Measurements from ENCODE around the gene KIAA1614.
"Not testable (repeated sequence)": the region's sequence is repeated elsewhere in the genome, so short reads cannot be mapped to it uniquely, and the experiment has no call there.

The KIAA1614 gene

DNA sequence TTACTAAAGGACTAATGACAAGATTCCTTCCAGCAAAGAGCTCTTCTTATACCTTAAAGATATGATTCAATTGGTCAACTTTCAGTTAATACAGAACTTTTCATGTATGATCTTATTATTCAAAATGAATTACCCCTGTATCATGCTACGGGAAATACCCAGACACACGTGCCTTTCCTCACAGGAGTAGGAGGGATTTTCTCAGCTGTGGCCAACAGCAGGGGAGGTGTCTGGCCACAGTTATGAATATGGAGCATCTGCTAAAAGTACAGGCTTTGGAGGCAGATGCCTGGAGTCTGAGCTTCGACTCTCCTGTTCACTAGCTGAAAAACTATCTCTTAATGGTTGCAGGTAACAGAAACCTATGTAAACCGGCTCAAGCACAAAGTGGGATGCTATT is 53.6 kb downstream of the KIAA1614 start:
- DNase-seq: no peak

DNA sequence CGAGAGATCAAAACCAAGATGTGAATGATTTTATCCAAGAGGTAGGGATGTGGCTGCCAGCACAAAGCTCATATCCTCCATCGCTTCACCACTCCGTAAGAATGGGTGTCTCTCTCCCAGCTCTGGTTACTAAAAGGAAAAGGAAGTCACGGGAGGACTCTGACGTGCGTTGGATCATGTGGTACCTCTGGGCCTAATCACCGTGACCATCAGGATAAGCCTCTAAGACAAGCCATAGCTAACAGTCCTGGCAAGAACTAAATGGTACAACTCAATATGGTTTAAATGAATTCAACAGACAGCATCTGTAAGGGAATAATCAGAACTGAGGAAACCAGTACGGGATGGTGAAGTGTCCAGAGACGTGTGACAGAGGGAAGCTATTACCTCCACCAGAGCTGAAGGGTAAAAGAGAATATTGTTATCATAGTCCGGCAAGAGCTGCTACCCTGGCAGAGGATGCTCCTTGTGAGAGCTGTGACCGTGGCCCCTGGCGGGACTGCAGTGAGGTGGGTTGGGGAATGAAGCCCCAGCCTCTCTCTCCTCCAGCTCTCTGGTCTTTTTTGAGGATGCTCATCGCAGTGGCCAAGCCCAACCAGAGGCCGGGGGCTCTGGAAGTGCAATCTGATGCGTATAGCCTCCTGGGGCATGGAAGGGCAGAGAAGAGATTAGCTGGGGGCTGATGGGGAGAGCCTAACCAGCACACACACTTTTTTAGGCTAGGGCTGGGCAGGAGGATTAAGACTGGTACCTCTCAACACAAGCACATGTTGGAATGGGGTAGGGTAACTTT is 54.2 kb downstream of the KIAA1614 start:
- DNase-seq: no peak

DNA sequence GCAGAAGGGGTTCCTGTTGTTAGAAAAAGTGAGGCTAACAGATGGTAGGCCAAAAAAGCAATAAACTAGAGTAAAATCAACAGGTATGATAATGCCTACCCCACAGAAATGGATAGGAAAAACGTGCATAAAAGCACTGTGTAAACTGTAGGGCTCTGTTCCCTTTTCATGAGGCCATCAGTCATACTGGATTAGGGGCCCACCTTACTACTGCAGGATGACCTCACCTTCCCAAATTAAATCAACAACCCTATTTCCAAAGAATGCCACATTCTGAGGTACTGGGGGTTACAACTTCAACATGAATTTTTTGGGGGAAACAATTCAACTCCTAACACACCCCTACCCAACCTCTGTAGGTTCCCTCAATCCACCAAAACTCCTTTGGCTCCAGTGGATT is 54.9 kb downstream of the KIAA1614 start:
- no peak for DNase-seq

DNA sequence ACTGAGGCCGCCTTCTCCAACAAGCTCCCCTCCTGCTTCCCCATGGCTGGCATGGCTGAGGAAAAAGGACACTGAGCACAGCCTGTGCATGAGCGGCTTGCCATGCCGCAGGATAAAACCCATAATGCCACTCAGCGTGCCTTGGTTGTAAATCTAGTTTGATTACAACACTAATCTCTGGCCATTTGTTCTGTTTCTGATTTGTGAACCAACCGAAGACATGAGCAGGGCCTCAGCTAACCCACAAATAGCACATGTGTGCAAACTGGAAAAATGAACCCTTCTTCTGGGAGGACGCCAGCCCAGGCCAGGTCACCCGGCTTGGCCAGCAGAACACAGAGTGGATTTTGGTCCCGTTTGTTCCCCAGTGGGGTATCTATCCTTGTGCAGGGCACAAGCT is 56.1 kb downstream of the KIAA1614 start:
- DNase-seq: not testable (repeated sequence)

DNA sequence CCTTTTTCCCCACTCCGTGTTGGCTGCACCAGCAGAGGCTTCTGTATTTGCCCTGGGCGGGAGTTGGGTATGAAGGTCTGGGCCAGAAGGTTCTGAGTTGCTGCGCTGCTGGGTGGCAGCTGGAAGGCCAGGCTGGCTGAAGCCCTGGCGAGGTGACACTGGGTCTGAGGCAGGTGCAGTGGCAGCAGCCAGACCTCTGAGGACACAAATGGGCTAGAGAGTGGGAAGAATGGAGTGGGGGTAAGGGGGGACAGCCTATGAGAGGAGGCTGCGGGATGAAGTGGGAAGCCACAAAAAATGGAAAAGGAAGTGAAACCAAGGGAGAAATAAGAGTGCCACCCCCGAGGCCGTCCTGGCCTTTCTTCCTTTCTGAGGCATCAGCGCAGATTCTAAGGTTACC is 56.7 kb downstream of the KIAA1614 start:
- DNase-seq: no peak

DNA sequence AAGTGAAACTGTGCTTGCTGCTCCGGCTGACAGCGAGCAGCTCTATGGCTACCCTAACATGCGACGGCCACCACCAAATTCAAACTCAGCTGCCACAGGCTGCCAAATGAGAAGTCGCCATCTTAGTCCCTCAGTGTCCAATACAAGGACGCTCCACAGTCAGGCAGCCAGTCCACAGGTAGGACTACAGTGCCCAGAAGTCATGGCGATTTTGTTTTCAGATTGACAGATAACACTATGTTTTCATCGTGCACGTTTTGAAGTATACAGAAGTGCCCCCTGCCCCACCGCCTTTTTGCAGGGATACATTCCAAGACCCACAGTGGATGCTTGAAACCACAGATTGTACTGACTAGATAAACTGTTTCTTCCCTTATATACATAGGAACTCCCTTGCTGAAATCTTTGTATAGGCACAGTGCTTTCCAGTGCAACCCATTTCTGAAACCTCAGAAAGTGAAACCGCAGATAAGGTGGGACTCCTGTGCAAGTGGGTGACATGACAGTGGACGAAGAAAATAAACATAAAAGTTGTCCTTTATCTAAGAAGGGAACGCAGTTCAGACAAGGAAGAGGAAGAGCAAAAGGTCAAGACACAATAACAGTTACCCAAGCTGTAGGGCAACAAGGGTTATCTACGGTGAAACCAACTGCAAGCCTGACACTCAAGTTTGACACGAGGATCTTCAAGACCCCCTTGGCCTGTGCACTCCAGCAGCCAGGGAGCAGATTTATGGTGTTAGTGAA is 57.8 kb downstream of the KIAA1614 start:
- DNase-seq: no peak

DNA sequence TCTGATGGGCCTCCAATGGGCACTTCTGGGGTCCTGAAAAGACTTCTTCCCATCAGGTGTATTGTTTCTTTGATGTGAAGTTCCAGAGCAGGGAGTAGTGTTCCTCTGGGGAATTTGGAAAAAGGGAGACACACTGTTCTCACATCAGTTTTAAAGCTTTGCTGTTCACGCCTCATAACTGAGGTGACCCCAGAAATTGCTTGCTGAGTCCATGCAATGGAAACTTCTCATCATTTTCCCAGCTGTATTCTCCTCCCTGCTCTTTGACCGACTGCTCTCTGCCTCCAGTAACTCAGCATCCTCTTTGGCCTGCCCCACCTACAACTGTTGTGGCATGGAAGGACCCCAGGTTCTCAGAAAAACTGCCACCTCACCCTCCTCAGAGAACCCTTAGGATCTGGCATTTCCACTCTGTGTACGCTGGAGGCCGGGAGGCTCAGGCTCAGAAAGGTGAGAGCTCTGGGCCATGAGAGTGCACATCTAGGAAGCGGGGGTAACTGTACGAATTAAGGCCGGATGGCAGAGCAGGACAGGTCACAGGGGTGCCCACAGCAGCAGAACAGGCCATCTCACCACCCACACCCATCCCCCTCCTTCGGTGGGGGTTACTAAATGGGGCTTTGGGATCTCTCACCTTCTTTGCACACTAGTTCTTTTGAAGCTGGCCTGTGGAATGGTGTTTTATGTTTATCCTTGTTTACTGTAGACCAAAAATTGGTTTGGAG is 58.7 kb downstream of the KIAA1614 start:
- no peak for DNase-seq

DNA sequence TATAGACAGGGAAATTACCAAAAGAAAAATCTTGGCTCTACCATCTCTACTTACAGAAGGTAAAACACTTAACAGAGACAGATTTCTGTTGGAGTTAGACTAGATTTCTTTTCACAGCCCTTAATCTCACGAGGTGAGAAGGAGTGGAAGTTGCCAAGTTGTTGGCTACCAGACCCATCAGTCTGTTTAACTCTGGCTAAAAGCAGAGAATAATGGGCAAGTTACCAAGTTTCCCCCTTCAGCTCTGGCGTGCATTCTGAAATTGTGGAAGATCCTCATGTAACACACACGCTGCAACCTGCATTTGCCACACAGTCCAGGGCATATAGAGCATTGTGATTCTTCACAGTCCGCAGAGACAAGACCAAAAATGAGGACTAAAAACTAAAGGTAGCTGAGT is 60.7 kb downstream of the KIAA1614 start:
- DNase-seq: no peak

DNA sequence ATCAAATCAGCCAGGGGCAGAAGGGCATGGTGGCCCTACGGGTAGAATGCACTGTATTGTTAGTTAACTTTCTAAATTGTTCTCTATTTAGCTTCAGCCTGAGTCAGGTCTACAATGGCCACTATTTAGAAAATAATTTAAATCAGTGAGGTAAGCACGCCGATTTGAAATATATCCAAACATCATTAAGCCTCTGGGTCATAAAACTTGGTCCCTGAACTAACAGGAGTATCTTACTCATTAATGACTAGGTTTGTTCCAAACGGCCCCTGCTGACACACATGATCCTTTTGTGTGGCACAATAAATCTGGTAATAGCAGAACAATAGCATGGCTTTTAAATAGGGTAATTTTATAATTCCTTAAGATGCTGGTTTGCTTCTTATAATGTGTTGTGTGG is 61.5 kb downstream of the KIAA1614 start:
- no peak for DNase-seq

DNA sequence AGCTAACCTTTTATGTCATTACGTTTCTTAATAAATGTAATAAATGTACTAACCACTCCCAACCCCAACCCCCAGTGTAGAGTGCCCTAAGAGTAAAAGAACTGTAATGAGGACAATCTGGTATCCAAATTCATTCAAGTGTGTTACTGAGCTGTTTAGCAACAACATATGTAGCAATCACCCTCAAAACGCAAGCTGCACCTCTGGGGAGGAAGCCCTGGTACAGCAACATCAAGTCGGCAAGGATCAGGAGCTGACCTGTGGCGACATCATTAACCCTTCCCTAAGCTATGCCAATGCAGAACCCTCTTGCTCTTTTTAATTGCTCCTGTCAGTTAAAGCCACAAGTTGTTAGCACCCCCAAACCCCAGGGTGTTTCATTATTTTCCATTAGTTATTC is 62.9 kb downstream of the KIAA1614 start:
- DNase-seq: no peak

DNA sequence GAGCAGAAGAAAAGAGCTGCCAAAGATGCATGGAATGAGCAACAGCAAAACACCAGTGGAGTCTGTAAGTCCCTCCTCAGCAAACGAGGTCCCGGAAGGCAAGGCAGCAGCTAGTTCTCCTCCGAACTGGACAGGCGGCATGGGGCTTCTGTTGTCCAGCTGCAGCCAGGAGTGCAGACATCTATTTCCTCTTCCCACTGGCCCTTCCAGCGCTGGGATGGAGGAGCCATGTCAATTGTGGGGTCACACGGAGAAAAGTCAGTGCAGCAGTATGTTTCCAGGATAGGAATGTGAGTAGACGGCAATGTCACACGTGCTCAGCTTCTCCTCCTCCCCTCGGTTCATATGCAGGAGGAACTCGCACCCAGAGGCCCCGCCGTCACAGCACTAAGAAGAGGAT is 63.5 kb downstream of the KIAA1614 start:
- DNase-seq: no peak

DNA sequence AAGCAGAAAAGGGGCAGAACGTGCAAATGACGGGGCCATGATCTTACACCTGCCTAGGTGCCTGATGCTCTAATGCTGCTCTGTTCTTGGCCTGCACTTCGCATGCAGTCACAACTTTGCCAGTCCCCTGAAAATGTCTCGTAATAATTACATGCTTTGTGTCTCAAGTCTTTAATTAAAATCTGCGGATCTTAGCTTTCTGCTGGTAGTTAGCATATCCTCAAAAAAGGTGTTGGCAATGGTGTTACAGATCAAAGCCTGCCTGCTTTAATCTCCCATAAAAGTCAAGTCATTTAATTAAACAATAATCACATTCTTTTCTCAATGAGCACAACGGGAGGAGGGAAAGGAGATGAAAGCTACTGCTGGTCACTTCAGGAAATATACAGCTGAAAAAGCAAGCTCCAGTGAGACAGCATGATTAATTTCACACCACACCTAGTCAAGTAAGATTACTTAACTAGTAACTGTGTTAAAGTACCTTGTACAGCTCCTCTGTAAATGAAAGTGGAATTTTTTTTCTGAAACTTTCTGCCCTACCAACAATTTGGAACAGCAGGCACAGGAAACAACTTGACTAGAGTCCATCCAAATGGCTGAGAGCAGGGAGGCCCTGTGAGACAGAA is 64.1 kb downstream of the KIAA1614 start:
- no peak for DNase-seq

DNA sequence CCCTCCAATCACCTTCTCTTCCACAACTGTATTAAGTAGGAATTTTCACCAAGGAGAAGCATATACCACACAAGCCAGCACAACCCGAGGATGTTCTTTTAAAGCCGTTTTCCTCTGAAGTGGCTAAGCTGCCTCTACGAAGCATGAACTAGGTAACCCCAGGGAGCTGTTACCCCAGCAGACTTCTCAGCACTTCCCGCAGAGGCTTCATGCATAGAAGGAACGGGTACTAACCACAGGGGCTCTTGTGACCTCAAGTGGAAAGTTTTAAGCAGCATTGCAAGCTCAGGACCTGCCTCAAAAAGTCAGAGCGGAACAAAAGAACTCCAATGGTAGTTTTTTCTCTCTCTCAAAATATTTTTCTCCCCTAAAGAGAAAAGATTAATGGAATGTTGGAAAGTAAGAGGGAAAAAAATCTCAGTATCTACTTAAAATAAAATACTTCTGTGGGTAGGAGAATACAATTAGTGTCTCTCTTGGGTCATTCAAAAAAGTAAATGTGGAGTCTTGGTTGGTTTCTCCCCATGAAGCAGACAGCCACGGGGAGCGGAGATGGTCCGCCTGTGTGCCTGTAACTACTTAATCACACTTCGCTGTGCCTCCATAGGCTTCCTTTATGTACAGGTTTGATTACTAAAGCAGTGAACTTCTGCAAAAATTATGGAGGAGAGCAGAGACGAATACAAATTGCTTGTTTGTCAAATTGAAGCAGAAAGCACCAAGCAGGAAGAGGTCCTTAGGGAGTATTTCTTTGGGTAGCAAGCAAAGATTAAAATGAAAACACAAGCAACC is 69.1 kb downstream of the KIAA1614 start:
- DNase-seq: no peak

DNA sequence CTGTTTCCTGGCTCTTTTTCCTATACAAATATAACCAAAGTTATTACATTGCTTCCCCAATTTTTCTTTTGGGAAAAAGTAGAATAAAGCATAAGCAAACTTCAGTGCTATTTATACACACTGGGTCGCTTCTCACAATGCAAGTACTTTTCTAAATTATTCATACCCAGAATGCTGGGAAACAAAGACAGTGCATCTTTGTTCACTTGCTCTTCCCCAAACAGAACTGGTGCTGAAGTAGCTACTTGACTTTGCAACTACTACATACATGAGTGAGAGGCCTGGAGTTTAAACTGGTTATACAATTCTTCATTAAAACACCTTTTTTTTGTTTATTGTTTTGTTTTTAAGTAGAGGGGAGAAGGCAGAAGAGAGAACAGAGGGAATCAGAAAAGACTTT is 69.7 kb downstream of the KIAA1614 start:
- DNase-seq: no peak

DNA sequence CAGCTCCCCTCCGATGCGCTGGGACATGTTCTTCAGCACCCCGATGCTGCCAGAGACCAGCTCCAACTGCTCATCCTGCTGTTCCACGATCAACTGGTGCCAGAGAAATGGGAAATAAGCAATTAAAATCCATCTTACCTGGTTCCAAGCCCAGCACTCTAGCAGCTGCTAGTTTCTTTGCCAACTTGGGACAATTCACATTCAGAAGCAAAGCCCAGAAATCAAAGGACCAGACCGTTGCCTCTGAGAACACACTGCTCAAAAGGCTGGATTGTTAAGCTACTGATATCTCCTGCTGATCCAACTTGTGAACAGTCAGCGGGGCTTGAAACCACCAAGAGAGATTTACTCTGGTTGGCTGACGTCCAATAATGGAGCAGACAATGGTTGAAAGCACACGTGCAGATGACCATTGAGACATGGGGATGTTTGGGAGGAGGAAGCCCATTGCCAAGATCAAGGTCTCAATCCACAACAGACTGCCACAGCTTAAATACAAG is 75.6 kb downstream of the KIAA1614 start:
- DNase-seq: no peak

DNA sequence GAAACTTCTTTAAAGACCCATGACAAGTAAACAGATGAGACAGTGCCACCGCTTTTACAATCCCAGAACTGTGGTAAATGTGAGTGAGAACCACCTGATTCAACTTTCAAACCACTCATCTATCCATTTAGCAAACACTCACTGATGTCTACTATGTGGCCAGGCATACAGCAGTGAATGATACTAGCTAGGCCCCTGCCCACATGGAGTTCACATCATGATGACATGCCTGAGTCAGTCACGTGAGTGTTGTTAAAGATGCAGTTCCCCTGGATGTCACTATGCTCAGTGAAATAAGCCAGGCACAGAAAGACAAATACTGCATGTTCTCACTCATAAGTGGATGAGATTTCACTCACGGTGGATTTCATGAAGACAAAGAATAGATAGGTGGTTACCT is 81.6 kb downstream of the KIAA1614 start:
- DNase-seq: no peak

DNA sequence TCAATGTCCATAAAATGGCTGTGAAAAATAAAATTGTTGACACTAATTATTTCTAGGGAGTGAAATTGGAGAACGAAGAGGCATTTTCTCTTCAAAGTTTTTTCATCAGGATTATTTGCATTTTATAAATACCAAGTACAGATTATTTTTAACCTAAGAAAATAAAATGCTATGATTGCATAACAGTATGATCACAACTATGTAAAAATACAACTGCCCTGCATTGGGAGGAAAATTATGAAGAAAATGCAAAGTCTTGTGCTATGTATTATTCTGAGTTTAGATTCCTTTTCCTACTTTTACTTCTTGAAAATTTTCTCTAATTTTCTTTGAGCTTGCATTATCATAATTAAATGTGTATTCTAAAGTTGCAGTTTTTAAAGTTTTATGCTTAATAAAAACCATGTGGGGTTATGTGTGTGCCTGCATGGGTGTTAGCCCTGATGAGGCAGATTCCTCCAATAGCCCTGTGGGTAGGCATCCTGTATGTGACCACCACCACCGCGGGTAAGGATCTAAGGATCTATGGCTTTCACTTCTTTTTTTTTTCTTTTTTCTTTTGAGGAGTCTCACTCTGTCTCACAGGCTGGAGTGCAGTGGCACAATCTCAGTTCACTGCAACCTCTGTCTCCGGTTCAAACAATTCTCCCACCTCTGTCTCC is 85.3 kb downstream of the KIAA1614 start:
- no peak for DNase-seq
